LNCaP clone FGC (cell line): ENCODE measurements around the gene GRIP1.

Source experiments
- DNase-seq: peaks from one replicate; pipeline ENCODE4 v3.0.0-alpha.2; 2011; ENCODE audit warnings: low read depth
- H3K4me3 ChIP-seq: 2 replicates; pipeline ENCODE4 v1.5.1; 2011; ENCODE audit warnings: mild to moderate bottlenecking, low read depth, low read length, control low read depth
- TF ChIP-seq, protein P1 (sequence below): IDR thresholded peaks from 2 replicates; pipeline ENCODE4 v1.5.1; 2012; ENCODE audit warnings: mild to moderate bottlenecking; ENCODE audit not compliant: control insufficient read depth, insufficient read depth; ENCODE audit errors: extremely low read depth

The GRIP1 gene

DNA sequence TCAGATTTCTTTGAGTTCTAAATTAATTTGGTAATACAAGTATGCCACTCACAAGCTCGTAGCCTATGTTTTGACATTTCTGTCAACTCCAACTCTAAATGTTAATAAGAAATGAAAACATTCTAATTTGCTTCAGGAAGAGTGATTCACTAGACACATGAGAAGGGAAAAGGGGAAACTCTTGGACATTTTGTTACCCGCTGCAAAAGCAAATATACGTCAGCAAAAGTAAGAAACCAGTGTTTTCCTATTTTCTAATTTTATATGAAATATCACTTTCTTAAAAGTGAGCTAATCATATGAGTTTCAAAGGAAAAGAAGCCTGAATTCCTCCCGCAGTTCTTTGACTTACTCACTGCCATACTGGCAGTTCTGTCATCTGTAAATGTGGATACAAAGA is 162.3 kb downstream of the GRIP1 start:
- H3K4me3 ChIP-seq: no peak overlapping the region
- no peak for DNase-seq
- TF ChIP-seq, protein P1, sequence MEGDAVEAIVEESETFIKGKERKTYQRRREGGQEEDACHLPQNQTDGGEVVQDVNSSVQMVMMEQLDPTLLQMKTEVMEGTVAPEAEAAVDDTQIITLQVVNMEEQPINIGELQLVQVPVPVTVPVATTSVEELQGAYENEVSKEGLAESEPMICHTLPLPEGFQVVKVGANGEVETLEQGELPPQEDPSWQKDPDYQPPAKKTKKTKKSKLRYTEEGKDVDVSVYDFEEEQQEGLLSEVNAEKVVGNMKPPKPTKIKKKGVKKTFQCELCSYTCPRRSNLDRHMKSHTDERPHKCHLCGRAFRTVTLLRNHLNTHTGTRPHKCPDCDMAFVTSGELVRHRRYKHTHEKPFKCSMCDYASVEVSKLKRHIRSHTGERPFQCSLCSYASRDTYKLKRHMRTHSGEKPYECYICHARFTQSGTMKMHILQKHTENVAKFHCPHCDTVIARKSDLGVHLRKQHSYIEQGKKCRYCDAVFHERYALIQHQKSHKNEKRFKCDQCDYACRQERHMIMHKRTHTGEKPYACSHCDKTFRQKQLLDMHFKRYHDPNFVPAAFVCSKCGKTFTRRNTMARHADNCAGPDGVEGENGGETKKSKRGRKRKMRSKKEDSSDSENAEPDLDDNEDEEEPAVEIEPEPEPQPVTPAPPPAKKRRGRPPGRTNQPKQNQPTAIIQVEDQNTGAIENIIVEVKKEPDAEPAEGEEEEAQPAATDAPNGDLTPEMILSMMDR: no peak

DNA sequence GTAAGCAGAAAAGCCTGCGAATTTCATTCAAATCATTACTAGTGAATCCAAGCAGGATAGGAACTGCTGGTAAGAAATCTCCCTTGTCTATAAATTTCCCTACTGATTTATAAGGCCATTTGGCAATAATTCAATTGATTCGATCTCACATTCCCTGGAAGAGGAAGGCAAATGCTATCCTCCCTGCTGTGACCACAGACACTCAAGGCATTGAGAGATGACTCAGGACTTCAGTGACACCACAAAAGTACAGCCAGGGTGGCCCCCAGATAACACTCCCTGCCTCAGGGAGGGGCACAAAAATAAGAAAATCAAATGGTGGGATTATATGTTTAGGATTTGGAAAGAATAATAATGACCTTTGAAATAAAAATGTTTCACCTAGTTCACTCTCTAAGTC is 162.7 kb downstream of the GRIP1 start:
- no peak for DNase-seq
- no peak overlapping the region for H3K4me3 ChIP-seq
- TF ChIP-seq, protein P1: no peak

DNA sequence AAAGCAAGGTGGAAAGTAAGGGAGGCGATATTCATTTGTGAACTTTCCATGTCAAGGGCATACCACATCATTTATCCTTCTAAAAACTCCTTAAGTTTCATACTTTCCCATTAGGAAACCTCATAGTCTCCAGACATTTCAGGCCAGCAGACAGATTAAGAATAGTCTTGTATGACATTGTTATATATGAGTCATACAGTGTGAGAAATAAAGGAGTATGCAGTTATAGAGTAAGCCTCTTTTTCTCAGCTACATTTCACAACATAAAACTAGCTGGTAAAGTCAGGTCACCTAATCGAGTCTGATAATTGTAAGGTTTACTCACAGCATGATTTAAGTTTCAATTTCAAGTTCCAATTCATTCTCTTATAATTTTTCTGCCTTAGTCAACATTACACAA is 164.3 kb downstream of the GRIP1 start:
- TF ChIP-seq, protein P1: no peak
- no peak for DNase-seq
- H3K4me3 ChIP-seq: no peak overlapping the region

DNA sequence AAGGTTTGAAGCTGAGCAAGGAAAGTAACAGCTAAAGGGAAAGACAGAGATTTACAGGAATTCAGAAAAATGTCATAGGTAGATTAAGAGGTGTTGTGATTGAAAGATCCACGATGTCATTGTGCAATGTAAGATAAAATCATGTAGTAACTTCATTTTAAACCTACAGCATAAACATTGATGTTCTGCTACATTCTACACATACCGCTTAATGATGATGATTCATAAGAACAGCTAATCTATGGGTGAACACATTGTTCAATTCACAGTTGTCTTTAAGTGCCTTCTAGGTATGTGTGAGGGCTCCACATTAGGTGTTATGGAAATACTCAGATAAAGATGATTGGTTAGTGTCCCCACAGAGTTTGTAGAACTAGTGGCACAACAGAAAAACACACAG is 170.9 kb downstream of the GRIP1 start:
- H3K4me3 ChIP-seq: no peak overlapping the region
- TF ChIP-seq, protein P1: no peak
- DNase-seq: no peak

DNA sequence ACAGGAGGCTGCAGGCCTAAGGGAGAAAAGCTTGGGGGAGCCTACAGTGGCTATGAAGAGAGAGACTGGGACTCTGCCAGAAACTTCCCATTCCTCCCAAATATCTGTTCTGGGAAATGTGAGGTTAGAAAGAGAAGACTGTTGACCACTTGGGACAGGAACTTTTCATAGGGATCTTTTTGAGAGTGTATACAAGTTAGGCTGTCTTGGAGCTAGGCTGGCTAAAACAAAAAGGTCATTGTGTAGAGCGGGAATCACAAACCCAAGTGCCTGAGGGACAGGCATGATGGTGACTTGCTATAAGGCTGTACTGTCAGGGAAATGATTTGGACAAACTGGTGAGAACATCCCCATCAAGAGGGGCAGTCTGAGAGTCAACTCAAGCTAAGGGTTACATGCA is 175.1 kb downstream of the GRIP1 start:
- H3K4me3 ChIP-seq: no peak overlapping the region
- TF ChIP-seq, protein P1: no peak
- no peak for DNase-seq

DNA sequence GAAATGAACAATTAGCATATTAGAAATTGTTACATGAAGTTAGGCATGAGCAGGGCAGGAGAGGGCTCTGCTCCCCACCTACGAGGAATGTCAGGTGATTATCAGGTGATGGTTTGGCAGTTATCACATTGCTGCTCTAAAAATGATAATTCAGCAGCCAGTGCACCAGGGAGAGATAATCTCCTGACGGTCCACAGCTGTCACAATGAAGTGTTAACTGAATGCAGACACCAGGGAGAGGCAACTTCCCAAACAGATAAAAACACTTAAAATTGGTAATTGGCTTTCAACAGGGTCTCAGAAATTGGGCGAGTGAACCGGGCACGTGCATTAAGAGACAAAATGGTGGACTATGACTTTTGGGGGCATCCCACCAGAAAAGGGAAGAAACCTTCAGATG is 176.0 kb downstream of the GRIP1 start:
- TF ChIP-seq, protein P1: no peak
- H3K4me3 ChIP-seq: no peak overlapping the region
- no peak for DNase-seq

DNA sequence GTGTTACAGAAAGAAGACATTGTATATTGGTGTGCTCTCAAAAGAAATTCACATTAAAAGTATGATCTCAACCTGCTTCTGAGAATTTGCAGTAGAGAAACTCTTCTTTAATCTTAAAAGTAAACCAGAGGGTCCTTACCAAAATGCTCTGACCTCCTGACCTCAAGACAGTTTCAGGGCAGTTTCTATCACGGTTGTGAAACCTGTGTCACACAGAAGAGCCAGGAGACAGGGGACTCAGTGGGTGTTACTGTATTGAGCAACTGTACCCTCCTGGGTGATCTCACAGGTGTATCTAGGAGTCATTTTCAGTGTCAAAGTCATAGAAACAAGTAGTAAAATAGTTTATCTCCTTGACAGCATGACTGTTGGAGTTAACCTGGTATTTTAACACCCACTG is 178.0 kb downstream of the GRIP1 start:
- TF ChIP-seq, protein P1: no peak
- no peak for DNase-seq
- no peak overlapping the region for H3K4me3 ChIP-seq
